GM12865 (cell line): ENCODE measurements around the gene TMEM53.

Experiments used
- DNase-seq: peaks from one replicate; pipeline ENCODE4 v3.0.0; 2010; ENCODE audit warnings: low read depth
- H3K4me3 ChIP-seq: 2 replicates; pipeline ENCODE4 v1.5.1; 2011; ENCODE audit warnings: mild to moderate bottlenecking, low read depth, low read length, control low read depth
- CTCF ChIP-seq: IDR thresholded peaks from 2 replicates; pipeline ENCODE4 v1.5.1; 2011; ENCODE audit warnings: low read length, control low read depth, low read depth, inconsistent platforms; ENCODE audit not compliant: insufficient read depth; ENCODE audit errors: missing control alignments

The TMEM53 gene

DNA sequence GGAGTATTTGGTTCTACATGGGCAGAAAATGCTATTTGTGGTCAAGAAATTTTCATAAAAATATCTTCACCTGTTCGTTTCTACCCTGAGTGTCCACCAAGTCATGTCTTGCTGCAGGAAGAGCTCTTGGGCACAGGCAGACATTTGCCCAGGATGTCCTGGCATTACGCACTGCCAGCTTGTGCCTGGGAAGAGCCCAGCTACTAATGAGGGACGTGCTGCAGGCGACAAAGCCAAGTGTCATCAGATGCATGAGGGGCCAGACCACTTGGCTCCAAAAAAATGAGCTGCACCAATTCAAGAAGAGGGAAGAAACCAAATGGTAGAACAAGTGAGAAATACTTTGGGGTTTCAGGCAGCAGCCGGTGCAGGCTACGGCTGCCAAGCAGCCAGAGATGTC is 43.8 kb upstream of the TMEM53 start:
- no peak for TF ChIP-seq CTCF
- no peak for DNase-seq
- no peak overlapping the region for H3K4me3 ChIP-seq

GRCh38 chr1:44717653-44718052 is 43.4 kb upstream of the TMEM53 start:
- H3K4me3 ChIP-seq, result no peak overlapping the region
- TF ChIP-seq CTCF, result no peak
- no peak for DNase-seq

GRCh38 chr1:44717156-44717555 is 42.9 kb upstream of the TMEM53 start:
- no peak overlapping the region for H3K4me3 ChIP-seq
- no peak for TF ChIP-seq CTCF
- DNase-seq, result no peak

DNA sequence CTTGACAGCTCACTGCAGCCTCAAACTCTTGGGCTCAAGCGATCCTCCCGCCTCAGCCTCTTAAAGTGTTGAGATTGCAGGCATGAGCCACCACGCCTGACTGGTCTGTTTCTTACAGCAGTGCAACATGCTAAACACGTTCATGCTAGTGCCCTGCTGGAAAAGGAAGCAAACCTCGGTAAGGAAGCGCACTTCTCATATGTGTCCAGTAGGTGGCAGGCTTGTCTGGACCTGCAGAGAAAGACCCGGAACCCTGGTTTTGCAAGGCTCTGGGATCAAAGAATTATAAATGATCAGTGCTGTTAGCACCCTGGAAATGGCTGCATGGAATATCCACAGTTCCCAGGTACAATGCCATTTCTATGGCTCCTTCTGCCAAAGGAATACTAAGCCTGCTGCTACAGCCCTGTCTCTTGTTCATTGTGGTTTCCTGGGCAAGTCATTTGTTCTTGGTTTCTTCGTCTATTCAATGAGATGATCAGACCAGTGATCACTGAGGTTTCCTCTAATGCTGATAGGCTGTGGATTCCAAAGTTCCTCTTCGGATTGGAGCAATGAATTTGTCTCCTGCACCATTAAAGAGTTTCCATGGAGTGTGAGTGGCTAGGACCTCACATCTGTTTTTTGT is 40.8 kb upstream of the TMEM53 start:
- peak; percentile 89 for DNase-seq
- peak; percentile 94 for TF ChIP-seq CTCF
- no peak overlapping the region for H3K4me3 ChIP-seq

- TF ChIP-seq CTCF, result no peak
- DNase-seq, result no peak
- no peak overlapping the region for H3K4me3 ChIP-seq
Measured at GRCh38 chr1:44714532-44714931, 40.3 kb upstream of the TMEM53 start.

- DNase-seq, result peak; percentile 74
- TF ChIP-seq CTCF, result no peak
- no peak overlapping the region for H3K4me3 ChIP-seq
Measured at GRCh38 chr1:44713321-44713781, 39.1 kb upstream of the TMEM53 start.
